GM21515 (cell line): ENCODE data around the gene FANCC.

Source experiments
- ATAC-seq: cut with Tn5 transposase; IDR thresholded peaks from one replicate; pipeline ENCODE4 v1.9.1; 2021; ENCODE audit not compliant: unreplicated experiment

FANCC gene

DNA sequence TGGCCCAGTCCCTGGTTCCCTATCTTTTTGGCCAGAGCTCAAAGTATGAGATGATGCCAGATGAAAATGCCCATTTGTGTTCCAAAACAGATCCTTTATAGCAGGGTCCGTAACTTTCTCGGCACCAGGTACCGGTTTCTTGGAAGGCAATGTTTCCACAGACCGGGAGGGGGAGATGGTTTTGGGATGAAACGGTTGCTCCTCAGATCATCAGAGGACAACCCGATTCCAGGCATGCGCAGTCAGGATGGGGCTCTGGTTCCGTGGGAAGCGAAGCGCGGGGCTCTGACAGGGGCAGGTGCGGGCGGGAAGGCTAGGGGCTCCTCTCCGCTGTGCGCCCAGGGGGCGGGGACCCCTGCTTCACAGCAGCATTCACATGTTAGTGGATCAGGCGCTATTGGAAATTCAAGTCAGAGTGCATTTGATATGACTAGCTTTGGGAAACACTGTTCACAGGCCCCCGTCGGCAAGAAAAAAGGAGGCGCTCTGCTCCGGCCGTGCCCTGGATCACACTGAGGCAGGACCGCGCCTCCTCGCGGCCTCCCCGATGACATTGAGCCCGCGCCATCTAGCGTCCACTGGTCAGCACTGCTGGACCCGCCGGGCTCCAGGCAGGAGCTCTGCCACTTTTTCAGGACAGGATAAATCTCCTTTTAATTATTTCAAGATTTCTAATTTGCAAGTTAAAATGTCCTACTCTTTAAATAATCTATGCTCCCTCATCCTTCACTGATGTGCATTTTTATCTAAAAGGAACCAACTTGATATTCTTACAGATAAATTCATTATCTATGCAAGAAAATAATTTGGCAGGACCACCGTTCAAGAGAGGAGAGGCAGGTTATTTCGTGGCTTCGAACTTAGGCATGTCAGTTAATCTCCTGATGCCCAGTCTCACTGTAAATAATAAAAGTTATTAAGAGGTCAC lies 190.0 kb downstream of the FANCC start:
- peak; percentile 72 for ATAC-seq

- no peak for ATAC-seq
Observed at GRCh38 chr9:95126739-95127138, 190.8 kb downstream of the FANCC start.

DNA sequence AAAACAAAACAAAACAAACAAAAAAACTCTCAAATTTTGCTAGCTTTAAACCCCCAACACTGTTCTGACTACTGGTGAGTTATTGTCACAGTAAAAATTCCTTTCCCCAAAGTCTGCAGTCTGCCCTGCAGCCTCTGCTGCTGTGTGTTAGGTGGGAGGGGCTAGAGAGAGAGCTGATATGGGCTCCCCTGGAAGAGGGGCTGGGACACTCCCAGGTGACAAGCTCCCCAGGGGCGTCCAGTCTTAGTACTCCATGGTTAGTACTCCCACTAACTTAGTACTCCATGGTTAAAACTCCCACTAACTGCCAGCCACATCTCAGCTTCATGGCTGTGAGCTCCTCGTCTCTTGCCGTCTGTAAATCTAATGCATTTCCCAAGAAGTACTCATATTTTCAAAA lies 191.9 kb downstream of the FANCC start:
- ATAC-seq: no peak

DNA sequence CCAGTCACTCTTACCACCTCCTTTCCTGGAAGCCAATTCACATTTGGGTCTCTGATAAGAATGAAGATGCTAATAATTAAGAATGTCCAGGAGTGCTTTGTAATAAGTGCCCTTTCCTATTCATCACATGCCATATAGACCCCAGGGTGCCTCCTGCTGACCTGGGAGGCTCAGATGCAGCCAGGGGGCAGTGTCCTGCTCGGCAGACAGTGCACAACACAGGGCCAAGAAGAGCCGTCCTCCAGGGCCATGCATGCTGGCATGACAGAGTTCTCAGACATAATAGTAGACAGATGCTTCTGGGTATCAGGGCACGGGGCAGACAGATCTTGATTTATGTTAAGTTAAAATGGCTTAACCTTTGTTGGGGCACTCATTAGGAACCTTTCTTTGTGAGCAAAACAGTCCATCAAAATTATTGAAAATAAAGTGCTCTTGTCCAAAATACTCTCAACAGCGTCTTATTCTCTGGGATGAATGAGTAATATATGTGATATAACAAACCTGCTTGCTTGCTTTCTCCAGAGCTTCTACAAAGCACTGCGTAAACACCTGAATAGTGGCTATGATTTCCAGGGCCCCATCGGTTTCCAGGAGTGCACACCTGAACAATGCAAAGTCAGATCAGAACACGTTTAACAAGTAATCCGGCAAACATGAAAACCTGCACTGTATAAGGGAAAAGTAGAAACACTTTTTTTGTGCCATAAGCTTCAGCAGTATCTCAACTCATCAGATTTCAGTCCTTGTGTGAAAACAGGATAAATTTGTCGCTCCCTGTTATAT lies 192.7 kb downstream of the FANCC start:
- no peak for ATAC-seq

DNA sequence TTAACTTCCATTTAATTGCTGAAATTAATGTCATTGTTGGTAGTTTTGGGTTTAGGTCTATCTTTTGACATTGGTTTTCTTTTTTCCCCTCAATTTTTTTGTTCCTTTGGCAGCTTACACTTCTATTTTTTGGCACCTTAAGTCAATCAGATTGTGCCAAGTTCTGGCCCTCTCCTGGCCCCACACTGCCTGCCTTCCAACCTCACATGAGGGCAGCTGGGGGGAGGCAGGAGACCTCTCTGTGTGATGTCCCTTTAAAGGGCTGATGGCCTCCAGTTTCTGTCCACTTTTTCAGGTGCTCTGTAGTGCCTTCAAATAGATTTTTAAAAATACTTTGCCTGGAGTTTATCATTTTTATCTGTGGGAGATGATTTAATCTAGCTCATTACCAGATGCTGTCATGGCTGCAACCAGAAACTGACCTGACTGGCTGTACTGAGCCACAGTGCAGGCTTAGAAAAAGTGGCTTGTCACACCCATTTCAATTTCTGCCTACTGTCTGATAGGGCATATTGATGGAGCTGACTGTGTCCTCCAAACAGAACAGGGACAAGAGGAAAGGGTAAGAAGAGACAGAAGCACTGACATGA lies 196.6 kb downstream of the FANCC start:
- ATAC-seq: no peak

DNA sequence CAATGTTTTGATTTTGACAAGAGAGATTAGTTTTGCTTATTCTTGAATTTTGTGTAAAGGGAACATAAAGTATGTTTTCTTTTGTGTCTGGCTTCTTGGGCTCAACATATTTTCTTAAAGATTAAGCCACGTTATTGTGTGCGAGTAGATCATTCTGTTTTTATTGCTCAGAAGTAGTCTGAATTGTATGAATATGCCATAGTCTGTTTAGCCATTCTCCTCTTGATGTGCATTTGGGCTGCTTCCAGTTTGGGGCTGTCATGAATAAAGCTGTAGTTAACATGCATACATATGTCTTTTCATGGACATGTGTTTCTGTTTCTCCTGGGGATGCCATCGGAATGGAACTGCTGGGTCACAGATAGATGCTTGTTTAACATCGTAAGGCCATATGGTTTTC lies 198.9 kb downstream of the FANCC start:
- ATAC-seq: no peak

- no peak for ATAC-seq
Observed at GRCh38 chr9:95116808-95117204, 200.7 kb downstream of the FANCC start.

GRCh38 chr9:95116002-95116807 lies 201.3 kb downstream of the FANCC start:
- ATAC-seq: no peak

DNA sequence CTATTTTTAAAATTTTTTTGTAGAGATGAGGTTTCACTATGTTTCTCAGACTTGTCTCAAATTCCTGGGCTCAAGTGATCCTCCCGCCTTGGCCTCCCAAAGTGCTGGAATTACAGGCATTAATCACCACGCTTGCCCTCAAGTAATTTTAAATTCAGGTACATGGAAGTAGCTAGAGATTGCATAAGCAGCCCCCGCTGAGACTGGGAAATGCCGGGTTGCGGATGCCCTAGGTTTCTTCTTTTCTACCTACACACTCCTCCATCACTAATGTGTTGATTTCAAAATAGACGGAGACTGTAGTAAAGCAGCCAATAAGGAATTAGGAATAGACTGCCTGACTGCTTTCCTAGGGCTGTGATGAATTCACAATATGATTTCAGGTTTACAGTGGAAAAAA lies 202.4 kb downstream of the FANCC start:
- no peak for ATAC-seq

DNA sequence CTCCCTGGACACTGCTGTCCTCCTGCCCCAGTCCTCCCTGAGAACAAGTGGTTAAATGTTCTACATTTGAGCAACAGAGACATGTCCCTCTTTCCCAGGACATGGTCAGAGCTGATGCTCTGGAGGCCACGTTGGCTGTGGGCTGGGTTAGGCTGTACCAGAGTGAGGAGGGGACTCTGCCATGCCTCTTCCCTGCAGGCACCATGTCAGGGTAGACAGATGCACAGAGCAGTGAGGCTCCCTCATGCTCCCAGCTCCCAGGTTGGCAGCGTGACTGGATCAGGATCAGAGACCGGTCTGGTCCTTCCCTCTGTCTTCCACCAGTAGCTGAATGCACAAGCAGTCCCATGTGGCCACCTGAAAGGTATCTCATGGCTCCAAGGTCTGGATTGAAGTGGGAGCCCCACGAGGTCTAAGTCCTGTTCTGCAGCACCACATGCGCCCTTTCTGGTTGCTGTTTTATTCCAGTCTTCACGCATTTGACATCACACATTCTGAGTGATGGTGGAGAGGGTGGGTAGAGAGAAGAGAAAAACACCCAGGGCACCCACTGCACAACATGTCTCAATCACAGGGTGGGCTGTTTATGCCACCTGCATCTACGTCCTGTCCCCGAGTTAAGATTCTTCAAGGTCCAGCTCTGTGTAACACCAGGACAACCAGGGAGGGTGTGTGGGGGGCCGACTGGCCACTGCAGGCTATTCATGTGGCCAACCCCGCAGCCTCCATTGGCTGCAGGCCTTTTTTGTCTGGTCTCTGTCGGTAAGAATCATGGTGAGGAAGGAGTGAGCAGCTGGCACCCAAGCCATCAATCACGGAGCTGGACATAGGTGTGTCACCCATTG lies 204.9 kb downstream of the FANCC start:
- no peak for ATAC-seq

GRCh38 chr9:95111716-95112115 lies 205.8 kb downstream of the FANCC start:
- ATAC-seq: no peak

- no peak for ATAC-seq
Observed at GRCh38 chr9:95110921-95111525, 206.5 kb downstream of the FANCC start.

DNA sequence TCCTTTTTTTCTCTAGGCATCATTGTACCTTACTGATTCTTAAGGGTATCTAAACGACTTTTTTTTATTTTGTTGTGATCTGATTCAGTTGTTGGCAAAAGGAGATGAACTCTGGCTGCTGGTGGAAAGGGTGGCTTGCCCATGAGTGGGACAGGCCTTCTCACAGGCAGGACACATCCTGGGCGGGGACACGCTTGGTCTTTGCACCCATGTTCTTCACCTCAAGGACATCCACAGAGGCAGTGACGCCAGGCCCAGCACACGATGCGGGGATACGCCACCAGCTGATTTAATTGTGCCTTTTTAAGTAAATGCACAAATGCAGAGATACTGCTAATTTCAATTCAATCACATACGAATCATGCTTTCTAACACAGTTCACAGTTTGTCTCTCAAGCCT lies 208.1 kb downstream of the FANCC start:
- no peak for ATAC-seq

GRCh38 chr9:95108777-95109176 lies 208.7 kb downstream of the FANCC start:
- ATAC-seq: no peak

DNA sequence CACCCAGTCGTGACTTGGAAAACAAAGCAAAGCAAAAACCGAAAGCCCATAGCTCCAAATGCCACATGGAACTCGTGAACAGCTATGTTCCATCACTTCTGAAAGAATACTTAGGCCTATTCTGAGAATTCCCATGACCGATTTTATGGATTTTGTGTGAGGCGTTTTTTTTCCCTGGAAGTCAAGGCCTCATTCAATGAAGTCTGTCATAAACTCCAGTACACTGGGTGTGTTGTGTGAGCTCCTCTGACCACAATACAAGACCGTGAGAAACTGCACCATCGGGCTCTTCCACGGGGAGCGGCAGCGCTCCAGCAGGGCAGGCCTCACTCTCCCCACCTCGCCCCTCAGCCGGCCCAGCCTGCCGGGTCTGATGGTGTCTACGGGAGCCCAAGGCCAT lies 209.5 kb downstream of the FANCC start:
- ATAC-seq: no peak

DNA sequence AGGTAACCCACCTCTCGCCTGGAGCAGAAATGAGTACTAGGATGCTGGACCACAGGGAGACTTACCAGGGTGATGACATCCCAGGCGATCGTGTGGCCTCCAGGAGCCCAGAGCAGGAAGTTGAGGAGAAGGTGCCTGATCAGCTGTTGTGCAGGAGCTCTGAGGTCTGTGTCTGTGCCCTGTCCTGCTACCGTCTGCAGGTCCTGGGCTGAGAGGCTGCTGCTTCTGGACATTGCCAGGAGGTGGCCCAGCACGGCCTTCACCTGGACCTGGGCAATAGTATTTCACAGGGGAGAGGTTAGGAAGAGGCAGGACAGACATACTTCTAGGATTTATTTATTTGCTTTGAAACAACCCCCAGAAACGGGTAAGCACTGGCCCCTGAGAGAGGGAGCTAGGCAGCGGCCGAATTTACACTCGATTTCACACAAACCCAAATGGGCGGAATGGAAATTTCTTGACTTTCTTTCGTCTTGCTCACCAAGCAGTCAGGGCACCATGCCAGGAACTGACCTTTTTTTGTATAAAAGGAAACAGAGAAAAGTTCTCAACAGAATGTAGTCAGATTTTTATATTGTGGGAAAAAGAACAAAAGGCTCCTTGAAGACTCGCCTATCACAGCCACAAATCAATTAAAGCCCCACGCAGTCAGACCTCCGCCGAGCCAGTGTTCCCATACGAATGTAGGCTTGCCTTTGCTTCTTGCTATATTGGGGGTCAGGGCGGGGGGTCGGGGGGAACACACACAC lies 210.3 kb downstream of the FANCC start:
- no peak for ATAC-seq

DNA sequence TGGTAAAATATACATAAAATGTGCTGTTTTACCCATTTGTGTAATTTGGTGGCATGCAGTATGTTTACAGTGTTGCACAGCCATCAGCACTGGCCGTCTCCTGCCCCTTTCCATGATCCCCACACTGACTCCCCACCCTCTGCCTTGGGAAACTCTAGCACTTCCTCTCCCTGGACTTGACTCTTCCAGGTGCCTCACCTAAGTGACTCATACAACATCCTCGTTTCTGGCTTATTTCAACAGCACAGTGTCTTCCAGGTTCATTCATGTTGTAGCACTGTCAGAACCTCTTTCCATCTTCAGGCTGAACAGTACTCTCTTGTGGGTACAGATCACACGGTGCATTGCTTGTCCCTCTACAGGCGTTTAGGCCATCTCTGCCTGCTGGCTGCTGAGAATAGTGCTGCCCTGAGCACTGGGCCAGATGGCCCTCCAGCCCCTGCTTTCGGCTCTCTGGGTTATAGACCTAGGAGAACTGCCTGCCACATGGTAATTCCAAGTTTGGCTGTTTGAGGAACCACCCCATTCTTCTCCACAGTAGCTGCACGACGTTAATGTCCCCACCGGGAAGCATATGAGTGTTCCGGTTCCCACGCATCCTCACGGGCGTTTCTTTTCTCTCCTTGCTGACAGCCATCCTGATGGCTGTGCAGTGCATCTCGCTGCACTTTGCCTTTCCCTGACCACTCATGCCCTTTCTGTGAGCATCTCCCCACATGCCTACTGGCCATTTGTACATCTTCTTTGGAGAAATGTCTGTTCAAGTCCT lies 211.8 kb downstream of the FANCC start:
- no peak for ATAC-seq

- no peak for ATAC-seq
Observed at GRCh38 chr9:95104980-95105379, 212.5 kb downstream of the FANCC start.
